CD4-positive, alpha-beta T cell (primary cell): Measurements from ENCODE around the gene ERC2. TPM values are rescaled to one million over a fixed set of nuclear protein-coding genes. Genes with fewer than 3 reads are reported as not detected.

Experiments used
- ATAC-seq: fragments of 200-7000 bp; cut with Tn5 transposase; one replicate; pipeline ENCODE4 v1.10.0; 2022; ENCODE audit warnings: mild to moderate bottlenecking; ENCODE audit not compliant: poor library complexity
- CTCF ChIA-PET: fragments of 350-600 bp; sonication (Branson Sonifier 250); formaldehyde crosslinking; loops from one replicate; lab custom pipeline; 2021; ENCODE audit warnings: antibody characterized with exemption, inconsistent platforms; lab: Charles Lee
- POLR2A ChIA-PET: fragments of 350-600 bp; sonication (Branson Sonifier 250); formaldehyde crosslinking; loops from one replicate; lab custom pipeline; 2021; ENCODE audit warnings: antibody characterized with exemption, inconsistent platforms; lab: Charles Lee
- DNase-seq, 14 experiments: peaks; one replicate each; pipeline ENCODE4 v3.0.0-alpha.2; 2013 to 2020; ENCODE audit warnings: mixed read lengths in 2 of 14
- H3K27ac ChIP-seq, 2 donors: one replicate each; pipeline versions ENCODE4 v1.5.1 to v1.7.0; 2013; ENCODE audit warnings: low read length in 2 of 2, low read depth in 1 of 2, mild to moderate bottlenecking in 1 of 2
- H3K27me3 ChIP-seq, 2 experiments: 1 replicate in 1 of 2; 2 replicates in 1 of 2; pipeline versions ENCODE4 v1.6.1 to v1.7.0; 2013; ENCODE audit warnings: low read length in 2 of 2, control low read depth in 1 of 2, mild to moderate bottlenecking in 1 of 2, moderate library complexity in 1 of 2; ENCODE audit not compliant: insufficient read depth in 2 of 2, control insufficient read depth in 1 of 2
- H3K36me3 ChIP-seq: one replicate; pipeline ENCODE4 v1.6.1; 2013; ENCODE audit warnings: low read length, control low read depth; ENCODE audit not compliant: insufficient read depth
- H3K4me1 ChIP-seq: one replicate; pipeline ENCODE4 v1.6.1; 2013; ENCODE audit warnings: low read length, control low read depth; ENCODE audit not compliant: insufficient read depth
- H3K4me3 ChIP-seq: one replicate; pipeline ENCODE4 v1.5.1; 2013; ENCODE audit warnings: mild to moderate bottlenecking, low read length, moderate library complexity
- H3K9me3 ChIP-seq, 2 experiments: 1 replicate in 1 of 2; 2 replicates in 1 of 2; pipeline versions ENCODE4 v1.6.1 to v1.7.0; 2013; ENCODE audit warnings: low read length in 2 of 2, mild to moderate bottlenecking in 2 of 2, control low read depth in 1 of 2, moderate library complexity in 1 of 2; ENCODE audit not compliant: control insufficient read depth in 1 of 2, insufficient read depth in 1 of 2
- H3K27ac Mint-ChIP-seq: one replicate; pipeline ENCODE4 v1.8.0; 2020; ENCODE audit warnings: mixed read lengths
- H3K27me3 Mint-ChIP-seq: one replicate; pipeline ENCODE4 v1.8.0; 2021; ENCODE audit warnings: mixed read lengths
- H3K36me3 Mint-ChIP-seq: one replicate; pipeline ENCODE4 v1.8.0; 2021; ENCODE audit warnings: low read depth, mixed read lengths
- H3K4me1 Mint-ChIP-seq: one replicate; pipeline ENCODE4 v1.8.0; 2021; ENCODE audit warnings: low read depth, mixed read lengths
- H3K4me3 Mint-ChIP-seq: one replicate; pipeline ENCODE4 v1.8.0; 2020; ENCODE audit warnings: mild to moderate bottlenecking, mixed read lengths
- H3K9me3 Mint-ChIP-seq: one replicate; pipeline ENCODE4 v1.8.0; 2020; ENCODE audit warnings: mixed read lengths
- CTCF ChIP-seq: fragments of 200-600 bp; IDR thresholded peaks from one replicate; pipeline ENCODE4 v1.8.0; 2022; ENCODE audit warnings: antibody characterized with exemption, mild to moderate bottlenecking
- intact Hi-C, 2 experiments: fragments of 100-400 bp; cut with DNase I in 1 of 2; cut with micrococcal nuclease in 1 of 2; formaldehyde crosslinking; loops; one replicate each; pipeline versions ENCODE4 v1.15.1 to v1.9.0; 2023 to 2025; cut with DNase I, micrococcal nuclease
- total RNA-seq, 174 experiments: library from RNA in 2 of 174; stranded (reverse) in 2 of 174; gene quantifications; one replicate each; pipeline ENCODE4 v1.2.3 and lab custom pipeline; 2021 to 2026

The ERC2 gene
- total RNA-seq, 2 experiments from 2014 or later: not detected

- POLR2A ChIA-PET: no interaction called here
- no peak for DNase-seq
- Mint-ChIP-seq H3K36me3 (no peaks in the 10 kb centered on the region), H3K4me1 (peaks cover 8% of the 10 kb centered on the region), H3K4me3 (no peak overlapping the region), H3K9me3 (no peaks in the 10 kb centered on the region), H3K27ac (no peak overlapping the region), H3K27me3 (no peaks in the 10 kb centered on the region)
- TF ChIP-seq CTCF: no peak
- Histone ChIP-seq H3K27me3 (no peaks in the 10 kb centered on the region), H3K9me3 (peaks cover 0 to 3% of the 10 kb centered on the region in 2 experiments), H3K4me1 (no peaks in the 10 kb centered on the region), H3K27ac (no peak overlapping the region), H3K36me3 (no peaks in the 10 kb centered on the region), H3K4me3 (no peak overlapping the region)
- no peak for ATAC-seq
- intact Hi-C loops: no loop called here
- CTCF ChIA-PET: no interaction called here
These were observed 942.8 kb downstream of the ERC2 start for GRCh38 chr3:55525436-55525835.

GRCh38 chr3:55524565-55525244 is 943.6 kb downstream of the ERC2 start:
- Histone ChIP-seq H3K9me3 (peaks cover 0 to 3% of the 10 kb centered on the region in 2 experiments), H3K36me3 (no peaks in the 10 kb centered on the region), H3K4me1 (no peaks in the 10 kb centered on the region), H3K27ac (no peak overlapping the region), H3K4me3 (no peak overlapping the region), H3K27me3 (no peaks in the 10 kb centered on the region)
- Mint-ChIP-seq H3K27ac (no peak overlapping the region), H3K27me3 (no peaks in the 10 kb centered on the region), H3K4me3 (no peak overlapping the region), H3K36me3 (no peaks in the 10 kb centered on the region), H3K9me3 (no peaks in the 10 kb centered on the region), H3K4me1 (peaks cover 8% of the 10 kb centered on the region)
- no peak for TF ChIP-seq CTCF
- ChIA-PET POLR2A (no interaction called here), CTCF (no interaction called here)
- DNase-seq (no peak), ATAC-seq (no peak)
- intact Hi-C loops: no loop called here

- no peak for ATAC-seq
- no peak overlapping the region for H3K4me3 Mint-ChIP-seq
- no peak overlapping the region for H3K27ac Mint-ChIP-seq
- H3K4me1 Mint-ChIP-seq: peaks cover 8% of the 10 kb centered on the region
- no peak for TF ChIP-seq CTCF
- intact Hi-C loops: no loop called here
- Histone ChIP-seq H3K4me3 (no peak overlapping the region), H3K4me1 (no peaks in the 10 kb centered on the region), H3K27ac (no peak overlapping the region), H3K9me3 (peaks cover 0 to 3% of the 10 kb centered on the region in 2 experiments), H3K27me3 (no peaks in the 10 kb centered on the region), H3K36me3 (no peaks in the 10 kb centered on the region)
- no peaks in the 10 kb centered on the region for H3K9me3 Mint-ChIP-seq
- DNase-seq: no peak
- POLR2A ChIA-PET: no interaction called here
- H3K27me3 Mint-ChIP-seq: no peaks in the 10 kb centered on the region
- H3K36me3 Mint-ChIP-seq: no peaks in the 10 kb centered on the region
- CTCF ChIA-PET: no interaction called here
These were observed 944.8 kb downstream of the ERC2 start for GRCh38 chr3:55523471-55523870.
